ENCODE data around the gene TAF11.
"Not testable (repeated sequence)": the region's sequence is repeated elsewhere in the genome, so short reads cannot be mapped to it uniquely, and the experiment has no call there.

Gene TAF11

GRCh38 chr6:34906826-34907225, 19.0 kb upstream of the TAF11 start:
- no peak for DNase-seq (ENCODE audit: low read depth in 2 of 2)
- TF ChIP-seq CTCF (IDR thresholded peaks at IDR 0.05; ENCODE audit: low read depth, low read length): no peak
- H3K4me3 ChIP-seq (replicated peaks in 1 of 2; ENCODE audit: low read depth in 2 of 2, low read length in 2 of 2): no peak overlapping the region

GRCh38 chr6:34904990-34905613, 17.3 kb upstream of the TAF11 start:
- H3K4me3 ChIP-seq (replicated peaks in 1 of 2; ENCODE audit: low read depth in 2 of 2, low read length in 2 of 2): no peak overlapping the region
- DNase-seq (ENCODE audit: low read depth in 2 of 2): no peak
- TF ChIP-seq CTCF (IDR thresholded peaks at IDR 0.05; ENCODE audit: low read depth, low read length): no peak

GRCh38 chr6:34901930-34902329, 14.1 kb upstream of the TAF11 start:
- no peak for TF ChIP-seq CTCF (IDR thresholded peaks at IDR 0.05; ENCODE audit: low read depth, low read length)
- peak; percentile 34 to 50 for DNase-seq (ENCODE audit: low read depth in 2 of 2)
- no peak overlapping the region for H3K4me3 ChIP-seq (replicated peaks in 1 of 2; ENCODE audit: low read depth in 2 of 2, low read length in 2 of 2)

GRCh38 chr6:34900321-34901031, 12.6 kb upstream of the TAF11 start:
- peak in 1 of 2 donors; percentile 79 for DNase-seq (ENCODE audit: low read depth in 2 of 2)
- no peak for TF ChIP-seq CTCF (IDR thresholded peaks at IDR 0.05; ENCODE audit: low read depth, low read length)
- no peak overlapping the region for H3K4me3 ChIP-seq (replicated peaks in 1 of 2; ENCODE audit: low read depth in 2 of 2, low read length in 2 of 2)

GRCh38 chr6:34899748-34900147, 11.9 kb upstream of the TAF11 start:
- not testable (repeated sequence) for H3K4me3 ChIP-seq (replicated peaks in 1 of 2; ENCODE audit: low read depth in 2 of 2, low read length in 2 of 2); DNase-seq (ENCODE audit: low read depth in 2 of 2)

- no peak for TF ChIP-seq CTCF (IDR thresholded peaks at IDR 0.05; ENCODE audit: low read depth, low read length)
- H3K4me3 ChIP-seq (replicated peaks in 1 of 2; ENCODE audit: low read depth in 2 of 2, low read length in 2 of 2): no peak overlapping the region
- no peak for DNase-seq (ENCODE audit: low read depth in 2 of 2)
These were observed 9.9 kb upstream of the TAF11 start for GRCh38 chr6:34897716-34898115.

GRCh38 chr6:34897130-34897529, 9.3 kb upstream of the TAF11 start:
- no peak for TF ChIP-seq CTCF (IDR thresholded peaks at IDR 0.05; ENCODE audit: low read depth, low read length)
- H3K4me3 ChIP-seq (replicated peaks in 1 of 2; ENCODE audit: low read depth in 2 of 2, low read length in 2 of 2): no peak overlapping the region
- DNase-seq (ENCODE audit: low read depth in 2 of 2): no peak
